Right lobe of liver (tissue), 6 donors: ENCODE results near the gene SLC13A1. TPM values are rescaled to one million over a fixed set of nuclear protein-coding genes. Genes with fewer than 3 reads are reported as not detected.

Experiments used
- ATAC-seq, 4 donors: fragments of 200-7000 bp; cut with Tn5 transposase; one replicate each; pipeline ENCODE4 v1.9.1; 2020; ENCODE audit warnings: mild to moderate bottlenecking in 4 of 4, moderate library complexity in 4 of 4
- DNase-seq, 3 donors: peaks; one replicate each; pipeline ENCODE4 v3.0.0-alpha.2; 2020
- H3K27ac ChIP-seq, 3 donors: fragments of 200-600 bp; one replicate each; pipeline ENCODE4 v1.8.0; 2022
- H3K27me3 ChIP-seq, 2 donors: fragments of 200-600 bp; one replicate each; pipeline ENCODE4 v1.8.0; 2022
- H3K36me3 ChIP-seq, 4 donors: fragments of 200-600 bp; sonication (generic) in 1 of 4; one replicate each; pipeline versions ENCODE4 v1.5.1 to v1.8.0; 2017 to 2022; ENCODE audit warnings: control low read depth in 1 of 4
- H3K4me1 ChIP-seq, 4 donors: fragments of 200-600 bp; sonication (generic) in 1 of 4; one replicate each; pipeline versions ENCODE4 v1.5.1 to v1.8.0; 2017 to 2022; ENCODE audit warnings: control low read depth in 1 of 4
- H3K4me3 ChIP-seq, 3 donors: fragments of 200-600 bp; one replicate each; pipeline ENCODE4 v1.8.0; 2022
- H3K9me3 ChIP-seq, 4 donors: fragments of 200-600 bp; sonication (generic) in 1 of 4; one replicate each; pipeline versions ENCODE4 v1.5.1 to v1.8.0; 2017 to 2022; ENCODE audit warnings: control low read depth in 1 of 4
- CTCF ChIP-seq, 4 donors: fragments of 200-600 bp in 3 of 4; fragments of 450-650 bp in 1 of 4; IDR thresholded peaks; one replicate each; pipeline versions ENCODE4 v1.5.1 to v1.8.0; 2016 to 2022; ENCODE audit warnings: antibody characterized with exemption in 4 of 4, mild to moderate bottlenecking in 2 of 4
- POLR2A ChIP-seq: fragments of 450-650 bp; IDR thresholded peaks from one replicate; pipeline ENCODE4 v1.6.1; 2017; ENCODE audit warnings: antibody characterized with exemption, mild to moderate bottlenecking
- WGBS: methylation state at CpG from one replicate; pipeline ENCODE4 v1.1.6; 2018; ENCODE audit warnings: low coverage, low lambda C conversion rate; ENCODE audit not compliant: insufficient coverage; ENCODE audit errors: missing lambda C conversion rate; 5-methylcytosine and 5-hydroxymethylcytosine counted together
- intact Hi-C, 2 donors: fragments of 100-400 bp; cut with DNase I; formaldehyde crosslinking; loops; one replicate each; pipeline versions ENCODE4 v1.11.2 to v1.14.1; 2022
- total RNA-seq, 6 experiments: library from RNA; depleted of rRNA in 2 of 6; stranded (reverse); fragments of >200 nt in 2 of 6; fragmentation: NEBNext Ultra II Directional in 3 of 6; extraction: Animal tissue kit (Norgen Biotek cat#: 25700) in 3 of 6; gene quantifications; one replicate each; pipeline versions ENCODE4 v1.1.0 to v1.2.4, GENCODE V29; 2016 to 2023
- donor health status: DM: no; HTN: yes; CAD: no.
- donor health status: DM: no; HTN: no; CAD: no.
- donor health status: DM: no; HTN: no; CAD: no.
- donor health status: DM: no; HTN: yes; CAD: no.
- donor health status: DM: no; HTN: yes; CAD: no.

Gene SLC13A1
- total RNA-seq, 6 experiments from 2014 or later, result not detected

GRCh38 chr7:123075838-123076467 is 123.8 kb downstream of the SLC13A1 start:
- TF ChIP-seq CTCF (IDR thresholded peaks at IDR 0.05) (no peak), POLR2A (no peak)
- ATAC-seq (no peak), DNase-seq (no peak)
- no peaks in the 10 kb centered on the region for H3K36me3 ChIP-seq
- no peak overlapping the region for H3K4me3 ChIP-seq
- no peaks in the 10 kb centered on the region for H3K27me3 ChIP-seq
- no peaks in the 10 kb centered on the region for H3K9me3 ChIP-seq
- no peak overlapping the region for H3K27ac ChIP-seq
- H3K4me1 ChIP-seq, result no peaks in the 10 kb centered on the region
- 4% methylated on average over 3 of the region's 4 CpGs for WGBS
- intact Hi-C loops, result no loop called here

GRCh38 chr7:123070702-123071286 is 129.0 kb downstream of the SLC13A1 start:
- Histone ChIP-seq H3K36me3 (no peaks in the 10 kb centered on the region), H3K9me3 (no peaks in the 10 kb centered on the region), H3K4me3 (no peak overlapping the region), H3K27me3 (no peaks in the 10 kb centered on the region), H3K27ac (no peak overlapping the region), H3K4me1 (no peaks in the 10 kb centered on the region)
- intact Hi-C loops, result no loop called here
- TF ChIP-seq POLR2A (no peak), CTCF (IDR thresholded peaks at IDR 0.05) (peak; percentile 24 to 34 (median 31))
- WGBS, result 26% methylated on average over 5 of the region's 5 CpGs
- no peak for DNase-seq
- peak in 2 of 4 donors; percentile 41 to 58 for ATAC-seq

DNA sequence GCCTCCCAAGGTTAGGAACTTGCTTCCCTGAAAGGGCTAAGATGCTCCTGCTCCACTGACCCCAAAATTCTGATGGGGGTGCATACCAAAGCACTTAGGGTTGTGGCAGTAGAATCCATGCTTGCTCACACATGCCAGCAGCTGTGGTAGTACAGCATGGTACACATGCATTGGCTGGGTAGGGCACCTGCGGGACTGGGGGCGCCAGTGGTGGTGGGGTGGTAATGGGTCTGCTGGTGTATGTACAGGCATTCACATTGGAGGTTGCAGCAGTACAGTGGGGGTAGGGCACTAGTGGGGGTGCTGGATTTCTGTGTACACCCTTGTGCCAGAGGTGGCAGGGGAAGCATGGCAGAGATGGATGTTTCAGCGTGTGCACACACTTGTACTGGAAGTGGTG is 132.0 kb downstream of the SLC13A1 start:
- no CpG with 5 or more reads among the region's 3 CpGs for WGBS
- no peaks in the 10 kb centered on the region for H3K9me3 ChIP-seq
- intact Hi-C loops, result no loop called here
- H3K36me3 ChIP-seq, result no peaks in the 10 kb centered on the region
- ATAC-seq (no peak), DNase-seq (peak in 1 of 3 donors; percentile 6)
- H3K4me3 ChIP-seq, result no peak overlapping the region
- no peaks in the 10 kb centered on the region for H3K4me1 ChIP-seq
- no peak overlapping the region for H3K27ac ChIP-seq
- TF ChIP-seq POLR2A (no peak), CTCF (IDR thresholded peaks at IDR 0.05) (no peak)
- no peaks in the 10 kb centered on the region for H3K27me3 ChIP-seq

Other genes with a start within 250 kb of the SLC13A1 start
- not detected for gene TAS2R16, start 204.3 kb downstream of the SLC13A1 start, total RNA-seq